NCI-H1436 treated with DMSO at 0.1 percent for 48 hours (cell line): ENCODE data around the gene DNAH8.

Source experiments
- DNase-seq: peaks from one replicate; lab custom pipeline; 2025; lab: John Stamatoyannopoulos, UW

Gene DNAH8

DNA sequence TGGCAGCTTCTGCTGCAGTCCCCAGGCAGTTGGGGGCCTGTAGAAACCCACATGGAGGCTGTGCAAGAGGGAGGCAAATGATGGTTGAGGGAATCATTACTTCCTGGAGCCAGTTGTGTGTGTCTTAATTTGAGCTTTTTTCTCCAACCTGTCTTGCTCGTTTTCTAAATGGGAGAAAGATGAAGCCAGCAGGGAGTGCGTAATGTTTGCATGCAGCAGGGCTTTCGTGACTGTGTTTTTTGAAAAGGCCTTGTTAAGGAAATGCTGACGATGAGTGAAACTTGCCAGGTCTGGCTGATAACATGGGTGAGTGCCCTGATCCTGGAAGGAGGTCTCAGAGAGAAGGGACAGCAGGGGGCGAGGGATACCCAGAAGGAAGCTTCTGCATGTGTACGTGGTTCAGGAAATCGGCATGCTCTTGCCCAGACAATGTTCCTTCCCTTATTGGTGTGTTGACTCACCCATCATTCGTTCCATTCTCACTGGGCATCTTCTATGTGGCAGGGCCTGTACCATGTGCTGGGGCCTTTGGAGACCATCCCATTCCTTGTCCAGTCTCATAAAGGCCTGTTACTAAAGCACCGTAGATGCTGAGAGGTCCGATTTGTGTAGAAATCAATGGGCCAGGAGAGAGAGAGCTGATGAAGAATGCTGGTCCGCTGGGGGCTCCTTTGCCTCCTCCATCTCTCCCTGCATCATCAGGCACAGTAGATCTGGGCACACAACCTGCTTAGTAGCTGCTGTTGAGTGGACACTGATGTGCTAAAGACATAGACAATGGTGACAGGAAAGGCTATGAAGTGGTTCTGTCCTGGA lies 360.9 kb downstream of the DNAH8 start:
- no peak for DNase-seq

DNA sequence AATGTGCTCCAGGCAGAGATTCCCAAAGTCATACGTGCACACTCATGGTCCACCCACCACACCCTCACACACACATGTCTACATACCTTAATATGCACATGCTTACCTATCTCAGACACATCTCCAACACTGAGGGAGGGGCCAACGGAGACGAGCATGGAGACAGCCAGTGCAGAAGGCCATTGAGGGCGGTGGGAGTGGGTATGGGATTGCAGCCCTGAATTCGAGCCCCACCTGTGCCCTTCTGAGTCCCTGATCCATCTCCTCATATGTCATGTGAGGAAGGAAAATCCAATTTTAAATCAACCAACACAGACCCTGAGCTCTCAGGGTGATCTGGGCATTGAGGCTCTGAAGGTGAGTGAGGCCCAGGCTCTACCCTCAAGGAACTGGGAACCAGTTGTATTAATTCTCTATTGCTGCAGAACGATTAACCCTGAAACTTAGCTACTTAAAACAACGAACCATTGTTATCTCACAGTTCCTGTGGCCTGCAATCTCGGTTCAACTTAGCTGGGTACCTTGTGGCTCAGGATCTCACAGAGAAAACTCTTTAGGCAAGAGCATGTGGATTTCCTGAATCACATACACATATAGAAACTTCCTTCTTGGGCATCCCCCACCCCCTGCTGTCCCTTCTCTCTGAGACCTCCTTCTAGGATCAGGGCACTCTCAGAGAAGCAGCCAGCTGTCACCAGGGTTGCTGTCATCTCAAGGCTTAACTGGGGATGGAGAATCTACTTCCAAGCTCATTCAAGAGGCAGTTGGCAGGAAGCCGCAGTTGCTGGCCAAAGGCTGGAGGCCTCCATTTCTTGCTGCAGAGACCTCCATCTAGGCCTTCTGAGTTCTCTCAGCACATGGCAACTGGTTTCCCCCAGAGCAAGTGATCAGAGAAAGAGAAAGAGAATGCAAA lies 361.8 kb downstream of the DNAH8 start:
- no peak for DNase-seq

DNA sequence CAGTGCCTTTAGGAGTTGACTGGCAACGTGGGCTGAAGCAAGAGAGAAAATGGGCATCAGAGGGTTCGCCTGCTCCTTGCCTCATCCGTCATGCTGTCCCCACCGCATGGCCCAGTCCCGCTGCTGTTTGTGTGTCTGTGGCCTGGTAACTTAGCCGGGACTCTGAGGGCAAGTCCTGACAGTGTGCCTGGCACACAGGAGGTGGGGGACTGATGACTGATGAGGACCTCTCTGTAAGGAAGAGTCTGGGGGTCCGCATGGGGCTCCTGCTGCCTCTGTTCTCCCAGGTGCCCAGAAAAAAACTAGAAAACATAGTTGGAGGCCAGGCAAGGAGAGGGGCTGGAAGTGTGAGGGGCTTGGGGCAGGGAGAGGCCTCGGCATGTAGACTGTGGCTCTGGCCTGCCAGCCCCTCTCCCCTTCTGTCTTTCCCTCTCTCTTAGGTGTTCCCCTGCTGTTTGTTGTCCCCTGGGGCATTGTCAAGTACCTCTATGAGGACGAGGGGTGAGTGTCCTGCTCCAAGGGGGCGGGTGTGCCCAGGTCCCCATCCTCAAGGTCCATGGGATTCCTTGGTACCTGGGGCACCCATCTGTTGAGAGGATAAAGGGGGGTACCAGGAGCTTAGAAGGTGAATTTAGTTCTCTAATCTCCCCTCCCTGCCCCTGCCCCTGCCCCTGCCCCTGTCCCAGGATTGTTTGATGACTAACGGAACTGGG lies 362.9 kb downstream of the DNAH8 start:
- no peak for DNase-seq

DNA sequence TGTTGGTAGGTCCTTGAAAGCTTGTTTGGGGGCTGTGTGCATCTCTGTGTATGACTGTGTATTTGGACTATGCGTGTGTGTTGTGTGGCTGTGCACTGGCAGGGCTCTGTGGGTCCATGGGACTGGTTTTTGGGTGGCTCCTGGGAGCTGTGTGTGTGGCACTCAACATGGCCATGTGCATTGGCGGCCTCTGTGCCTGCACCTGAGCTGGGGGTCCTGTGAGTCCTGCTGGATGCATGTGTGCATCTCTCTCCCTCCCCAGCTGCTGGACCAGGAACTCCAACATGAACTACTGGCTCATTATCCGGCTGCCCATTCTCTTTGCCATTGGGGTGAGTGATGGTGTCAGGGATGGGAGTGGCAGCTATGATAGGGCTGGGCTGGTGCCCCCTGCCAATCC lies 363.6 kb downstream of the DNAH8 start:
- no peak for DNase-seq

DNA sequence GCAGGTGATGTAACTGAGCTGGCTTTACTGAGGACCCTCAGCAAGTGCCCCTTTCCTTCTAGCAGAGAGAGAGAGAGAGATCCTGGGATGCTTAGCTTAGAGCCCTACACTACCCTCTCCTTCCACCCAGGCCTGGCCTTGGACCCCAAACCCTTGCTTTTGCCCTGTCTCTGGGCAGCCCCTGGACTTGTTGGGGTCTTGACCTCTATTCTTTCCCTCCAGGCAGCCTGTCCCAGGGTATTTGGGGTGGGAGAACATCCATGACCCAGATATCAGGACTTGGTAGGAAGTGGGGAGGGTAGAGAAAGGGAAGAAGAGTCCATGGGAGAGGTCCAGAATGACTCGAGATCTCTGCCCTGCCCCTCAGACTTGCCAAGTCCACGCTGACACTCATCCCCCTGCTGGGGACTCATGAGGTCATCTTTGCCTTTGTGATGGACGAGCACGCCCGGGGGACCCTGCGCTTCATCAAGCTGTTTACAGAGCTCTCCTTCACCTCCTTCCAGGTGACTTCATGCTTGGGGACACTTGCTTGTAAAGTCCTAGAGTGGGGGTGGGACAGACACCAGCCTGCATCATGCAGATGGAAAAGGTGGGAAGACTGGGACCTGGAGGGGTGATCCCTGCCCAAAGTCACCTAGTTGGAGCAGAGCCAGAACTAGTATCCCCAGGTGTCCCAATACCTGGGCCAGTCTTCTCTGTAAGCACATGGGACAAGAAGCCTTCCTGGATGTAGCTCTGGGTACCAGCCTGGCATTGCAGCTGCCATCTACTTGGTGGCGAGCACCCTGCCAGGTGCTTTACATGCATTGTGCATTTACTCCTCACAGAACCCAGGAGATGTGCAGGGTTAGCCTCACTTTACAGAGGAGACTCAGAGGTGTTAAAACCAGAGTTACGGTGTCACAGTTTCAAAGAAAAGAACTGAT lies 364.4 kb downstream of the DNAH8 start:
- no peak for DNase-seq
